ENCODE results near the gene FARS2. TPM values are rescaled to one million over a fixed set of nuclear protein-coding genes. Genes with fewer than 3 reads are reported as not detected.

FARS2 gene
- total and polyA plus RNA-seq, 2 donors (not counting 1 experiment from before 2014, with no cell fraction given) = 33.0 to 35.5 TPM

DNA sequence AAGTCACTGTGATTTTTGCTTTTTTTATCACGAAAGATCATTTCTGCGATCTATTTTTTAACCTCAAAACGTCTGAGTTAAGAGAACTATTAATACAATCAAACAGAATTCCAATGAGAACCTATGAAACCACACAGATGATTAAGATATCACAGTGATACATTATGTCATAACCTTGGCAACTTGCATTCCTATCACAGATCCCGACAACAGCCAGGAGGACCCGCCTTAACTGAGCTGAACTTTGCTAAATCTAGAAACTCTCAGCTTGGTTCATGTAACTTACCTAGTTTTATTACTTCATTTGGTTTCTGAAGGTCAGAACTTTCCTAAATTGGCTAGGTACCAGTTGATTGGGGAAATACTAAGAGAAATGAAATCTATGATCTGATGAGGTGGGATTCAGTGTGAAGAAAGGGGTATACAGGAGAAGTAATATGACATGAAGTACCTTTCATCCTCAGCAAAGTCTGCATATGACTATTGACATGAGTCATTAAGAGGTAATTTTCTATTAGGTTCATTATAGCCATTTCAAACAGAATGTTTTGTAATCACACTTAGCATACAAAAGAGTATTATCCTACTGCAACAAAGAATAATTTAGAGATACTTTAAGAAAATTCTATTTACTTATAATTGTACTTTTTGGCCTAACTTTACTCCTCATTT, 11.7 kb upstream of the FARS2 start:
- no peaks in the 10 kb centered on the region for H3K27me3 ChIP-seq (replicated peaks in 1 of 4; ENCODE audit: control extremely low read depth in 1 of 4, control insufficient read depth in 3 of 4, insufficient read depth in 4 of 4, low read length in 3 of 4)
- 100% methylated on average over 1 of the region's 5 CpGs for WGBS (ENCODE audit: insufficient coverage)
- Mint-ChIP-seq H3K27me3 (no peaks in the 10 kb centered on the region), H3K4me3 (no peak overlapping the region), H3K9me3 (ENCODE audit: insufficient read depth) (no peaks in the 10 kb centered on the region), H3K27ac (no peak overlapping the region), H3K4me1 (no peaks in the 10 kb centered on the region)
- no peak overlapping the region for H3K4me3 ChIP-seq (ENCODE audit: control extremely low read depth in 1 of 5, extremely low read depth in 1 of 5, insufficient read depth in 1 of 5, low read depth in 2 of 5, low read length in 4 of 5)
- POLR2A ChIA-PET = no interaction called here
- intact Hi-C loops (cut with micrococcal nuclease) = no loop called here
- no peak overlapping the region for H2AFZ ChIP-seq (ENCODE audit: insufficient read depth, low read depth, low read length, poor library complexity, severe bottlenecking)
- no peaks in the 10 kb centered on the region for H3K36me3 ChIP-seq (replicated peaks in 1 of 2; ENCODE audit: control extremely low read depth in 1 of 2, control insufficient read depth in 1 of 2, extremely low read depth in 1 of 2, insufficient read depth in 2 of 2, low read length in 1 of 2)
- H3K9ac ChIP-seq (ENCODE audit: low read length) = no peak overlapping the region
- no peak overlapping the region for H3K27ac ChIP-seq (ENCODE audit: low read length in 2 of 2)
- H4K20me1 ChIP-seq (ENCODE audit: control insufficient read depth, insufficient read depth, low read length, poor library complexity, severe bottlenecking) = no peaks in the 10 kb centered on the region
- DNase-seq = no peak
- H3K79me2 ChIP-seq (ENCODE audit: control insufficient read depth, insufficient read depth, low read length) = peaks cover 17% of the 10 kb centered on the region
- no peak for TF ChIP-seq EZH2 (IDR thresholded peaks at IDR 0.05; ENCODE audit: borderline replicate concordance, insufficient read depth, low read depth, low read length, poor library complexity, severe bottlenecking)
- TF ChIP-seq, protein P1, sequence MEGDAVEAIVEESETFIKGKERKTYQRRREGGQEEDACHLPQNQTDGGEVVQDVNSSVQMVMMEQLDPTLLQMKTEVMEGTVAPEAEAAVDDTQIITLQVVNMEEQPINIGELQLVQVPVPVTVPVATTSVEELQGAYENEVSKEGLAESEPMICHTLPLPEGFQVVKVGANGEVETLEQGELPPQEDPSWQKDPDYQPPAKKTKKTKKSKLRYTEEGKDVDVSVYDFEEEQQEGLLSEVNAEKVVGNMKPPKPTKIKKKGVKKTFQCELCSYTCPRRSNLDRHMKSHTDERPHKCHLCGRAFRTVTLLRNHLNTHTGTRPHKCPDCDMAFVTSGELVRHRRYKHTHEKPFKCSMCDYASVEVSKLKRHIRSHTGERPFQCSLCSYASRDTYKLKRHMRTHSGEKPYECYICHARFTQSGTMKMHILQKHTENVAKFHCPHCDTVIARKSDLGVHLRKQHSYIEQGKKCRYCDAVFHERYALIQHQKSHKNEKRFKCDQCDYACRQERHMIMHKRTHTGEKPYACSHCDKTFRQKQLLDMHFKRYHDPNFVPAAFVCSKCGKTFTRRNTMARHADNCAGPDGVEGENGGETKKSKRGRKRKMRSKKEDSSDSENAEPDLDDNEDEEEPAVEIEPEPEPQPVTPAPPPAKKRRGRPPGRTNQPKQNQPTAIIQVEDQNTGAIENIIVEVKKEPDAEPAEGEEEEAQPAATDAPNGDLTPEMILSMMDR (IDR thresholded peaks at IDR 0.05) = no peak
- ATAC-seq (ENCODE audit: low read depth) = no peak
- CTCF ChIA-PET = interaction anchor here (1.8 kb wide), 1 partner anchor 106 kb away, joined by 6 read pairs; no protein-coding TSS in a partner anchor
- H3K9me3 ChIP-seq (ENCODE audit: control extremely low read depth in 1 of 3, control insufficient read depth in 2 of 3, insufficient read depth in 1 of 3, low read length in 2 of 3) = no peaks in the 10 kb centered on the region
- H3K4me1 ChIP-seq (ENCODE audit: control insufficient read depth in 2 of 2, insufficient read depth in 2 of 2, low read length in 2 of 2) = no peaks in the 10 kb centered on the region
- H3K4me2 ChIP-seq (replicated peaks; ENCODE audit: low read depth, low read length, poor library complexity, severe bottlenecking) = no peak overlapping the region

DNA sequence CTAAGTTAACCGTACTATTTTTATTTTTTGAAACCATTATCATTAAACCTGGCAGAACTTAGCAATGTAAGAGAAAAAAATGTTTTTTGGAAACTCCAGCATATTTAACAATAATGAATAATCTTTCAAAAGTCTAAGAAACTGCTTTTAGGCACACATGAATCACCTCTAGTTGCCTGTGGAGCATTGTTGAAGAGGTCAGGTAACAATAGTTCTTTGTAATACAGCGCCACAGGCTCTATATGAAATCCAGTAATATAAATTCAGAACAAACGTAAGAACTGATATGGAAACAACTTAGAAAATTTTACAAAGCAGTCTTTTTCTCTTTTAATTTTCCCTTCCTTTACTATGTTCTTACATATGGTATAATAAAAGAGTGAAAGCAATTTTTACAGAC, 10.9 kb upstream of the FARS2 start:
- no peak overlapping the region for H3K4me2 ChIP-seq (replicated peaks; ENCODE audit: low read depth, low read length, poor library complexity, severe bottlenecking)

More for the DNA sequence above, 10.9 kb upstream of the FARS2 start:
- Mint-ChIP-seq H3K4me3 (no peak overlapping the region), H3K27me3 (no peaks in the 10 kb centered on the region), H3K27ac (no peak overlapping the region), H3K9me3 (ENCODE audit: insufficient read depth) (no peaks in the 10 kb centered on the region), H3K4me1 (no peaks in the 10 kb centered on the region)
- Histone ChIP-seq H3K4me1 (ENCODE audit: control insufficient read depth in 2 of 2, insufficient read depth in 2 of 2, low read length in 2 of 2) (no peaks in the 10 kb centered on the region), H3K79me2 (ENCODE audit: control insufficient read depth, insufficient read depth, low read length) (peaks cover 15% of the 10 kb centered on the region), H3K27ac (ENCODE audit: low read length in 2 of 2) (no peak overlapping the region), H3K4me3 (ENCODE audit: control extremely low read depth in 1 of 5, extremely low read depth in 1 of 5, insufficient read depth in 1 of 5, low read depth in 2 of 5, low read length in 4 of 5) (no peak overlapping the region), H3K9me3 (ENCODE audit: control extremely low read depth in 1 of 3, control insufficient read depth in 2 of 3, insufficient read depth in 1 of 3, low read length in 2 of 3) (no peaks in the 10 kb centered on the region), H3K36me3 (replicated peaks in 1 of 2; ENCODE audit: control extremely low read depth in 1 of 2, control insufficient read depth in 1 of 2, extremely low read depth in 1 of 2, insufficient read depth in 2 of 2, low read length in 1 of 2) (no peaks in the 10 kb centered on the region), H3K27me3 (replicated peaks in 1 of 4; ENCODE audit: control extremely low read depth in 1 of 4, control insufficient read depth in 3 of 4, insufficient read depth in 4 of 4, low read length in 3 of 4) (no peaks in the 10 kb centered on the region), H4K20me1 (ENCODE audit: control insufficient read depth, insufficient read depth, low read length, poor library complexity, severe bottlenecking) (no peaks in the 10 kb centered on the region), H2AFZ (ENCODE audit: insufficient read depth, low read depth, low read length, poor library complexity, severe bottlenecking) (no peak overlapping the region), H3K9ac (ENCODE audit: low read length) (no peak overlapping the region)
- no peak for ATAC-seq (ENCODE audit: low read depth)
- DNase-seq = no peak
- CTCF ChIA-PET = no interaction called here
- intact Hi-C loops (cut with micrococcal nuclease) = no loop called here
- TF ChIP-seq, protein P1 (IDR thresholded peaks at IDR 0.05) = no peak
- TF ChIP-seq EZH2 (IDR thresholded peaks at IDR 0.05; ENCODE audit: borderline replicate concordance, insufficient read depth, low read depth, low read length, poor library complexity, severe bottlenecking) = no peak
- POLR2A ChIA-PET = no interaction called here
- no CpG with 5 or more reads among the region's 3 CpGs for WGBS (ENCODE audit: insufficient coverage)
